ENCODE data around the gene CGREF1. TPM values are rescaled to one million over a fixed set of nuclear protein-coding genes. Genes with fewer than 3 reads are reported as not detected.
"Not testable (repeated sequence)": the region's sequence is repeated elsewhere in the genome, so short reads cannot be mapped to it uniquely, and the experiment has no call there.

Gene CGREF1
- total RNA-seq, 1 donor from 2014 or later = 2.9 TPM

GRCh38 chr2:27077231-27077630 is 41.7 kb downstream of the CGREF1 start:
- intact Hi-C loops (cut with micrococcal nuclease) = no loop called here

- intact Hi-C loops (cut with micrococcal nuclease) = no loop called here
Measured at GRCh38 chr2:27076323-27076722, 42.6 kb downstream of the CGREF1 start.

GRCh38 chr2:27075566-27075871 is 43.4 kb downstream of the CGREF1 start:
- intact Hi-C loops (cut with micrococcal nuclease) = not testable (repeated sequence)

- intact Hi-C loops (cut with micrococcal nuclease) = loop anchor here (5.0 kb wide), 1 partner anchor 137 kb away; the partner anchor contains the start of genes ATRAID and SLC5A6
Measured at GRCh38 chr2:27074738-27075565, 44.0 kb downstream of the CGREF1 start.

- intact Hi-C loops (cut with micrococcal nuclease) = loop anchor here (5.0 kb wide), 1 partner anchor 139 kb away; the partner anchor contains the start of genes ATRAID and SLC5A6
Measured at GRCh38 chr2:27073782-27074181, 45.1 kb downstream of the CGREF1 start.

GRCh38 chr2:27072920-27073319 is 46.0 kb downstream of the CGREF1 start:
- intact Hi-C loops (cut with micrococcal nuclease) = loop anchor here (5.0 kb wide), 1 partner anchor 139 kb away; the partner anchor contains the start of genes ATRAID and SLC5A6

- intact Hi-C loops (cut with micrococcal nuclease) = loop anchor here (1.0 to 5.0 kb wide), 5 partner anchors 9 to 140 kb away; partner anchors contain the start of genes AGBL5, ATRAID, KHK and SLC5A6
Measured at GRCh38 chr2:27071990-27072830, 46.7 kb downstream of the CGREF1 start.

- intact Hi-C loops (cut with micrococcal nuclease) = loop anchor here (1.0 to 5.0 kb wide), 5 partner anchors 10 to 141 kb away; partner anchors contain the start of genes AGBL5, ATRAID, KHK and SLC5A6
Measured at GRCh38 chr2:27071277-27071989, 47.5 kb downstream of the CGREF1 start, which contains the start of gene OST4. OST4 (minus strand) TSS chr2:27071654.

- intact Hi-C loops (cut with micrococcal nuclease) = loop anchor here (1.0 to 5.0 kb wide), 5 partner anchors 11 to 142 kb away; partner anchors contain the start of genes AGBL5, ATRAID, KHK and SLC5A6
Measured at GRCh38 chr2:27070653-27071276, 48.2 kb downstream of the CGREF1 start.

GRCh38 chr2:27069961-27070618 is 48.8 kb downstream of the CGREF1 start:
- intact Hi-C loops (cut with micrococcal nuclease) = loop anchor here (5.0 kb wide), 1 partner anchor 142 kb away; the partner anchor contains the start of genes ATRAID and SLC5A6

- intact Hi-C loops (cut with micrococcal nuclease) = no loop called here
Measured at GRCh38 chr2:27069436-27069835, 49.5 kb downstream of the CGREF1 start.

- intact Hi-C loops (cut with micrococcal nuclease) = no loop called here
Measured at GRCh38 chr2:27067385-27067784, 51.5 kb downstream of the CGREF1 start.

- intact Hi-C loops (cut with micrococcal nuclease) = no loop called here
Measured at GRCh38 chr2:27065128-27065527, 53.8 kb downstream of the CGREF1 start.

- intact Hi-C loops (cut with micrococcal nuclease) = no loop called here
Measured at GRCh38 chr2:27060323-27060722, 58.6 kb downstream of the CGREF1 start.

GRCh38 chr2:27059141-27059820 is 59.6 kb downstream of the CGREF1 start:
- intact Hi-C loops (cut with micrococcal nuclease) = no loop called here

GRCh38 chr2:27058210-27058609 is 60.7 kb downstream of the CGREF1 start:
- intact Hi-C loops (cut with micrococcal nuclease) = no loop called here

GRCh38 chr2:27057184-27057583 is 61.7 kb downstream of the CGREF1 start:
- intact Hi-C loops (cut with micrococcal nuclease) = no loop called here

- intact Hi-C loops (cut with micrococcal nuclease) = no loop called here
Measured at GRCh38 chr2:27054721-27055120, 64.2 kb downstream of the CGREF1 start.

GRCh38 chr2:27053776-27054175 is 65.2 kb downstream of the CGREF1 start:
- intact Hi-C loops (cut with micrococcal nuclease) = no loop called here

Data from T-helper 2 cell treated with Interferon-gamma antibody and Interleukin-4, amounts not matched to agents 100 ng/mL and 5 ng/mL, for 36 hours (primary cell).